GM12873 (cell line): Measurements from ENCODE around the gene CD80.
A peak's percentile ranks its signal among the peaks of the same experiment; 100 is the strongest.

Source experiments
- TF ChIP-seq, protein P1 (sequence below): IDR thresholded peaks from 2 replicates; pipeline ENCODE4 v1.5.1; 2012; ENCODE audit warnings: low read depth, mild to moderate bottlenecking, moderate library complexity, low read length, control low read depth; ENCODE audit not compliant: insufficient read depth; ENCODE audit errors: missing control alignments

The CD80 gene

DNA sequence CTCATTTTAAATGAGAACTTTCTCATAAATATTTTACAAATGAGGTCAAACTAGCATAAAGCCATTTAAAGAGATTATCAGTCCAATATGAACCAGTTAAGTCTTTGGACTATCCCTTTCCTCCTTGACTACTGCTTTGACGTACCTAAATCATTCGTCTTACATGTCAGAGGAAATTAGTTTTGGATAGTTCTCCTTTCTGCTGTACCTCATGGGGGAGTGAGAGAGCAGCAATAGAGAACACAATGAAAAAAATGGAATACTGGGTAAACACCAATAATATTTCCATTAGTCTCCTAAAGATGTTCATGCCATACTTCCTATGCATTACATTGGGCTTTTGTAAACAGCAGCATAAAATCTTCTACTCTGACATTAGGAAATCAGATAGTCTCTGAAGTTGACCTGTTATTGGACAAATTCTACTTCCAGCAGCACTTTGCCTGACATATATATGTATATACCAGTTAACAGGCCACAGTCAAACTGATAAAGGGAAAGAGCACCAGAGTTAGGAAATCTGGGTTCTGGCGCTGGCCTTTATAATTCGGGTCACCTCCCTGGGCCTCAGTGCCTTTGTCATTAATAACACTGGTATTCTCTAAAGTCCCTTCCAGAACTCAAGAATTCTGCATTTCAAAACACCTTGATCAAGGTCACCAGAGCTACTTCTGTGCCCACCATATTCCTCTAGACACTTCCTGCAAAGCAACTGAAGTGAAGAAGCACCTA lies 34.3 kb downstream of the CD80 start:
- TF ChIP-seq, protein P1, sequence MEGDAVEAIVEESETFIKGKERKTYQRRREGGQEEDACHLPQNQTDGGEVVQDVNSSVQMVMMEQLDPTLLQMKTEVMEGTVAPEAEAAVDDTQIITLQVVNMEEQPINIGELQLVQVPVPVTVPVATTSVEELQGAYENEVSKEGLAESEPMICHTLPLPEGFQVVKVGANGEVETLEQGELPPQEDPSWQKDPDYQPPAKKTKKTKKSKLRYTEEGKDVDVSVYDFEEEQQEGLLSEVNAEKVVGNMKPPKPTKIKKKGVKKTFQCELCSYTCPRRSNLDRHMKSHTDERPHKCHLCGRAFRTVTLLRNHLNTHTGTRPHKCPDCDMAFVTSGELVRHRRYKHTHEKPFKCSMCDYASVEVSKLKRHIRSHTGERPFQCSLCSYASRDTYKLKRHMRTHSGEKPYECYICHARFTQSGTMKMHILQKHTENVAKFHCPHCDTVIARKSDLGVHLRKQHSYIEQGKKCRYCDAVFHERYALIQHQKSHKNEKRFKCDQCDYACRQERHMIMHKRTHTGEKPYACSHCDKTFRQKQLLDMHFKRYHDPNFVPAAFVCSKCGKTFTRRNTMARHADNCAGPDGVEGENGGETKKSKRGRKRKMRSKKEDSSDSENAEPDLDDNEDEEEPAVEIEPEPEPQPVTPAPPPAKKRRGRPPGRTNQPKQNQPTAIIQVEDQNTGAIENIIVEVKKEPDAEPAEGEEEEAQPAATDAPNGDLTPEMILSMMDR: peak; percentile 33

DNA sequence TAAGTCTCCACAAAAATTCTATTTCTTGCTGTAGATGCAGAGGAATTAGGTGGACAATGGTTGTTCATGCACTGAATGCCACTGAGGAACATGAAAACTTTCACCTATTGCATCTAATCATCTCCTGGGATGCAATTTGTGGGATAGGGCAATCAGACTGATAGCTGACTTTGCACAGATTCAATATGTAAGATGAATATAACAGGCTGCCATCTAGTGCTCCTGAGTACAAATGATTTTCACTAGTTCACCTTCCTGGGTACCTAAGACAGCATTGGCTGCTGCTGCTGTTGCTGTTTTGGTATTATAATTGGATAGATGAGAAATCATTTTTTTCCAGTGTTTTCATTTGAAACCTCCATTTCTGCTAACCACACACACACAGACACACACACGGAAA lies 41.4 kb downstream of the CD80 start:
- TF ChIP-seq, protein P1: no peak

DNA sequence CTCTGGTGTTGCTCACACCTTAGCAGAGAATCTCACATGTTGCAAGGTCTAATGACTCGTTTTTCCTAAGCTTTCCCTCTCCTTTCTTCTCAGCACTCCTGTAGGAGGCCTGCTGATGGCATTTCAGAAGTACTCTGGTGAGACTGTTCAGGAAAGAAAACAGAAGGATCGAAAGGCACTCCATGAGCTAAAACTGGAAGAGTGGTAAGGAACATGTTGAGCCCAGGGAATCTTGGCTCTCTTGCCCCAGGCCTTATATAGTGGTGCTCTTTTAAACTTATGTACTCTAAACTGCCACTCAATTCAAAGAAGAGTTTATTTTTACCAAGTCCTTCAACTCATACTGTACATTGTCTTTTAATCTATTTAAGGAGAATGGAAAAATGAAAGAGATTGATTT lies 42.3 kb downstream of the CD80 start:
- TF ChIP-seq, protein P1: no peak

DNA sequence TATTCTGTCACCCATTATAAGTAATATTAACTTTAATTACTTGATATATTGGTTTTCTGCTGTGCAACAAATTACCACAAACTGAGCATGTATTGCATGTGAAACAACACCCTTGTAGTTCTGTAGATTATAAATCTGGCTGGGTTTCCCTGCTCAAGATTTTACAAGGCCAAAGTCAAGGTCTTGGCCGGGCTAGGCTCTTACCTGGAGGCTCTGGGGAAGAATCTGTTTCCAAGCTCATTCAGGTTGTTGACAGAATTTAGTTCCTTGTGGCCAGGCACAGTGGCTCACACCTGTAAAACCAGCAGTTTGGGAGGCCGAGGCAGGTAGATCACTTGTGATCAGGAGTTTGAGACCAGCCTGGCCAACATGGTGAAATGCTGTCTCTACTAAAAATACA lies 44.8 kb downstream of the CD80 start:
- TF ChIP-seq, protein P1: no peak

DNA sequence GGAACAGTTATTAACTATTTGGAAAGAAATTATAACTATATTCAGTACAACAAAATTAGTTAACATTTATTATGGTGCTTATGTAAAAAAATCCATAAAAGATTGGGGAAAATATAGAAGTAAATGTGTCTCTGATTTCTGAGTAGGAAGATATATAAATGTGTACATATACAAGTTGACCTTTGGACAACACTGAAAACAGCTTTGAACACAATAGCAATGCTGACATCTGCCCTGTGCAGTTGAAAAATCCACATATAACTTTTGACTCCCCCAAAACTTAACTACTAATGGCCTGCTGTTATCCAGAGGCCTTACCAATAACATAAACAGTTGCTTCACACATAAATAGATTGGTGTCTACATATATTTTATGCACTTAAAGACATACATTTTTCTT lies 48.7 kb downstream of the CD80 start:
- TF ChIP-seq, protein P1: no peak

DNA sequence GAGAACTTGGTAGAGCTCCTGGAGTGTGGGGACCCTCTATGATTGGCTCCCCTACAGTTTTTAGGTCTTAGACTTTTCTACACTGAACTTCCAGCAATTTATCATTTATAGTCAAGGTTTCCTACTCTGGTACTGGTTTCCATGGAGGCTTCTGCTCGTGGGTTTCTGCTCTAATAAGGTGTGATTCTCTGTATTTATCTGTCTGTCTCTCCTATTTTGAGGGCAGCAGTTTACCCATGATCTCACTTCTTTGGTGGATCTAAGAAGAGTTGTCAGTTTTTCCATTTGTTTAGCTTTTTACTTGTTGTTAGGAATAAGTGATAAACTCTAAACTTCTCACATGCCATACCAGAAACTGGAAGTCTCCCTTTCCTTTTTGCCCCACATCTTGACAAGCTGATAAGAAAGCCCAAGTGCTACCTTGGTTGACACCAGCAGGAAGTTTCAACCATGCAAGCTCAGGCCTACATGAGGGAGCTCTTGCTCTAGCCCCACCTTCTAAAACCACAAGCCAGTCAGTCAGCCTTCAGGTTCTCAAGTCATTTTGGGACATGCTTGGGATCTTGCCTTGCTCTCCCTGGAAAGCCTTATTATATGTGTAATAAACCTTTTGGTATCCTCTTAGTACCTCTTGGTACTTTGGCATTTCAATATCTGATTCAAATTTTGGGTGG lies 51.1 kb downstream of the CD80 start:
- TF ChIP-seq, protein P1: no peak

DNA sequence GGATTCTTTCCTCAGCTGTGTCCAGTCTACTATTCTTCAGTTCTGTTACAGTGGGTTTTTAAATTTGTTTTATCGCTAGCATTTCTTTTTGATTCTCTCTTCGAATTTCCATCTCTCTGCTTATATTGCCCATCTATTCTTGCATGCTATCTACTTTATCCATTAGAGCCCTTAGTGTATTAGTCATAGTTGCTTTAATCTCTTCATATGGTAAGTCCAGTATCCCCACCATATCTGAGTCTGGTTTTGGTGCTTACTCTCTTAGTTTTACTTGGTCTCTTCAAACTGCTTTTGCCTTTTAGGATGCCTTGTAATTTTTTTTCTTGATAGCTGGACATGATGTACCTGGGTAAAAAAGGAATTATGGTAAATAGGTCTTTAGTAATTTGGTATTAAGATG lies 52.0 kb downstream of the CD80 start:
- TF ChIP-seq, protein P1: no peak
